ENCODE measurements around the gene KIAA1191. TPM values are rescaled to one million over a fixed set of nuclear protein-coding genes. Genes with fewer than 3 reads are reported as not detected.

KIAA1191 gene
- total and polyA plus RNA-seq, 9 donors, result 35.0 to 74.6 (median 62.8) TPM

GRCh38 chr5:176391479-176391878 is 29.9 kb upstream of the KIAA1191 start:
- WGBS (ENCODE audit: insufficient coverage), result 83% methylated on average over 4 of the region's 4 CpGs
- Histone ChIP-seq H3K4me1 (ENCODE audit: control insufficient read depth, insufficient read depth, low read length) (peaks cover 15% of the 10 kb centered on the region), H3K9me3 (replicated peaks; ENCODE audit: control insufficient read depth, low read depth, low read length) (no peaks in the 10 kb centered on the region), H3K4me3 (ENCODE audit: low read length) (no peak overlapping the region), H3K36me3 (ENCODE audit: control insufficient read depth, insufficient read depth, low read length) (peaks cover 42% of the 10 kb centered on the region), H3K27me3 (ENCODE audit: control insufficient read depth, insufficient read depth, low read length) (no peaks in the 10 kb centered on the region), H3K27ac (ENCODE audit: low read length) (no peak overlapping the region)
- no peak for DNase-seq

GRCh38 chr5:176389135-176390123 is 27.9 kb upstream of the KIAA1191 start:
- peak overlapping the region; percentile 79 for H3K4me3 ChIP-seq (ENCODE audit: low read length)
- H3K9me3 ChIP-seq (replicated peaks; ENCODE audit: control insufficient read depth, low read depth, low read length), result no peaks in the 10 kb centered on the region
- DNase-seq, result no peak
- peaks cover 48% of the 10 kb centered on the region for H3K36me3 ChIP-seq (ENCODE audit: control insufficient read depth, insufficient read depth, low read length)
- peaks cover 15% of the 10 kb centered on the region for H3K4me1 ChIP-seq (ENCODE audit: control insufficient read depth, insufficient read depth, low read length)
- 7% methylated on average over 26 of the region's 41 CpGs for WGBS (ENCODE audit: insufficient coverage)
- no peaks in the 10 kb centered on the region for H3K27me3 ChIP-seq (ENCODE audit: control insufficient read depth, insufficient read depth, low read length)
- H3K27ac ChIP-seq (ENCODE audit: low read length), result peak overlapping the region; percentile 99

- peak; percentile 100 for DNase-seq
- peaks cover 50% of the 10 kb centered on the region for H3K36me3 ChIP-seq (ENCODE audit: control insufficient read depth, insufficient read depth, low read length)
- H3K27me3 ChIP-seq (ENCODE audit: control insufficient read depth, insufficient read depth, low read length), result no peaks in the 10 kb centered on the region
- H3K27ac ChIP-seq (ENCODE audit: low read length), result peak within 1 kb of the TSS; percentile 99
- H3K9me3 ChIP-seq (replicated peaks; ENCODE audit: control insufficient read depth, low read depth, low read length), result no peaks in the 10 kb centered on the region
- under 1% methylated on average over 46 of the region's 47 CpGs for WGBS (ENCODE audit: insufficient coverage)
- H3K4me1 ChIP-seq (ENCODE audit: control insufficient read depth, insufficient read depth, low read length), result peaks cover 15% of the 10 kb centered on the region
- peak within 1 kb of the TSS; percentile 79 for H3K4me3 ChIP-seq (ENCODE audit: low read length)
Observed at GRCh38 chr5:176388444-176389134, 27.0 kb upstream of the KIAA1191 start, which contains the start of the genes HIGD2A and NOP16. Gene HIGD2A (plus strand): TSS chr5:176388751. CDS start chr5:176388820, 69 bp downstream. Gene NOP16 (minus strand): TSS chr5:176388598. CDS start chr5:176388539, 59 bp downstream.

- Histone ChIP-seq H3K36me3 (ENCODE audit: control insufficient read depth, insufficient read depth, low read length) (peaks cover 54% of the 10 kb centered on the region), H3K4me1 (ENCODE audit: control insufficient read depth, insufficient read depth, low read length) (peaks cover 15% of the 10 kb centered on the region), H3K9me3 (replicated peaks; ENCODE audit: control insufficient read depth, low read depth, low read length) (no peaks in the 10 kb centered on the region)
Observed at GRCh38 chr5:176388003-176388443, 26.5 kb upstream of the KIAA1191 start.

GRCh38 chr5:176387384-176387925 is 25.9 kb upstream of the KIAA1191 start:
- Histone ChIP-seq H3K27ac (ENCODE audit: low read length) (no peak overlapping the region), H3K36me3 (ENCODE audit: control insufficient read depth, insufficient read depth, low read length) (peaks cover 54% of the 10 kb centered on the region), H3K27me3 (ENCODE audit: control insufficient read depth, insufficient read depth, low read length) (no peaks in the 10 kb centered on the region), H3K4me3 (ENCODE audit: low read length) (peak overlapping the region; percentile 79), H3K9me3 (replicated peaks; ENCODE audit: control insufficient read depth, low read depth, low read length) (no peaks in the 10 kb centered on the region), H3K4me1 (ENCODE audit: control insufficient read depth, insufficient read depth, low read length) (peaks cover 15% of the 10 kb centered on the region)
- WGBS (ENCODE audit: insufficient coverage), result 0% methylated on average over 3 of the region's 8 CpGs
- no peak for DNase-seq

More at GRCh38 chr5:176388003-176388443, 26.5 kb upstream of the KIAA1191 start:
- Histone ChIP-seq H3K4me3 (ENCODE audit: low read length) (peak overlapping the region; percentile 79), H3K27me3 (ENCODE audit: control insufficient read depth, insufficient read depth, low read length) (no peaks in the 10 kb centered on the region), H3K27ac (ENCODE audit: low read length) (peak overlapping the region; percentile 36)
- peak; percentile 25 for DNase-seq
- whole genome bisulfite sequencing (ENCODE audit: insufficient coverage), result under 1% methylated on average over 29 of the region's 29 CpGs

- Histone ChIP-seq H3K9me3 (replicated peaks; ENCODE audit: control insufficient read depth, low read depth, low read length) (no peaks in the 10 kb centered on the region), H3K4me3 (ENCODE audit: low read length) (no peak overlapping the region), H3K4me1 (ENCODE audit: control insufficient read depth, insufficient read depth, low read length) (peaks cover 10% of the 10 kb centered on the region), H3K36me3 (ENCODE audit: control insufficient read depth, insufficient read depth, low read length) (peaks cover 55% of the 10 kb centered on the region), H3K27ac (ENCODE audit: low read length) (no peak overlapping the region), H3K27me3 (ENCODE audit: control insufficient read depth, insufficient read depth, low read length) (no peaks in the 10 kb centered on the region)
- no peak for DNase-seq
- WGBS (ENCODE audit: insufficient coverage), result no CpG with 5 or more reads among the region's 1 CpG
Observed at GRCh38 chr5:176386491-176386890, 24.9 kb upstream of the KIAA1191 start.

GRCh38 chr5:176384991-176385390 is 23.4 kb upstream of the KIAA1191 start:
- Histone ChIP-seq H3K4me3 (ENCODE audit: low read length) (no peak overlapping the region), H3K27me3 (ENCODE audit: control insufficient read depth, insufficient read depth, low read length) (no peaks in the 10 kb centered on the region), H3K27ac (ENCODE audit: low read length) (no peak overlapping the region), H3K4me1 (ENCODE audit: control insufficient read depth, insufficient read depth, low read length) (peaks cover 10% of the 10 kb centered on the region), H3K9me3 (replicated peaks; ENCODE audit: control insufficient read depth, low read depth, low read length) (no peaks in the 10 kb centered on the region), H3K36me3 (ENCODE audit: control insufficient read depth, insufficient read depth, low read length) (peaks cover 58% of the 10 kb centered on the region)
- 94% methylated on average over 8 of the region's 12 CpGs for WGBS (ENCODE audit: insufficient coverage)
- DNase-seq, result no peak

- H3K27ac ChIP-seq (ENCODE audit: low read length), result no peak overlapping the region
- H3K4me1 ChIP-seq (ENCODE audit: control insufficient read depth, insufficient read depth, low read length), result peaks cover 8% of the 10 kb centered on the region
- H3K36me3 ChIP-seq (ENCODE audit: control insufficient read depth, insufficient read depth, low read length), result peaks cover 58% of the 10 kb centered on the region
Observed at GRCh38 chr5:176384366-176384930, 22.9 kb upstream of the KIAA1191 start.

GRCh38 chr5:176383961-176384360 is 22.4 kb upstream of the KIAA1191 start:
- peaks cover 58% of the 10 kb centered on the region for H3K36me3 ChIP-seq (ENCODE audit: control insufficient read depth, insufficient read depth, low read length)
- H3K27ac ChIP-seq (ENCODE audit: low read length), result no peak overlapping the region
- peaks cover 8% of the 10 kb centered on the region for H3K4me1 ChIP-seq (ENCODE audit: control insufficient read depth, insufficient read depth, low read length)

More at GRCh38 chr5:176384366-176384930, 22.9 kb upstream of the KIAA1191 start:
- WGBS (ENCODE audit: insufficient coverage), result 80% methylated on average over 6 of the region's 8 CpGs
- no peaks in the 10 kb centered on the region for H3K9me3 ChIP-seq (replicated peaks; ENCODE audit: control insufficient read depth, low read depth, low read length)
- no peak overlapping the region for H3K4me3 ChIP-seq (ENCODE audit: low read length)
- no peaks in the 10 kb centered on the region for H3K27me3 ChIP-seq (ENCODE audit: control insufficient read depth, insufficient read depth, low read length)
- no peak for DNase-seq

More at GRCh38 chr5:176383961-176384360, 22.4 kb upstream of the KIAA1191 start:
- DNase-seq, result no peak
- WGBS (ENCODE audit: insufficient coverage), result 83% methylated on average over 7 of the region's 9 CpGs
- Histone ChIP-seq H3K4me3 (ENCODE audit: low read length) (no peak overlapping the region), H3K9me3 (replicated peaks; ENCODE audit: control insufficient read depth, low read depth, low read length) (no peaks in the 10 kb centered on the region), H3K27me3 (ENCODE audit: control insufficient read depth, insufficient read depth, low read length) (no peaks in the 10 kb centered on the region)

All from muscle of leg (tissue), 11 donors.